ENCODE measurements around the gene C9orf78.

Gene C9orf78

DNA sequence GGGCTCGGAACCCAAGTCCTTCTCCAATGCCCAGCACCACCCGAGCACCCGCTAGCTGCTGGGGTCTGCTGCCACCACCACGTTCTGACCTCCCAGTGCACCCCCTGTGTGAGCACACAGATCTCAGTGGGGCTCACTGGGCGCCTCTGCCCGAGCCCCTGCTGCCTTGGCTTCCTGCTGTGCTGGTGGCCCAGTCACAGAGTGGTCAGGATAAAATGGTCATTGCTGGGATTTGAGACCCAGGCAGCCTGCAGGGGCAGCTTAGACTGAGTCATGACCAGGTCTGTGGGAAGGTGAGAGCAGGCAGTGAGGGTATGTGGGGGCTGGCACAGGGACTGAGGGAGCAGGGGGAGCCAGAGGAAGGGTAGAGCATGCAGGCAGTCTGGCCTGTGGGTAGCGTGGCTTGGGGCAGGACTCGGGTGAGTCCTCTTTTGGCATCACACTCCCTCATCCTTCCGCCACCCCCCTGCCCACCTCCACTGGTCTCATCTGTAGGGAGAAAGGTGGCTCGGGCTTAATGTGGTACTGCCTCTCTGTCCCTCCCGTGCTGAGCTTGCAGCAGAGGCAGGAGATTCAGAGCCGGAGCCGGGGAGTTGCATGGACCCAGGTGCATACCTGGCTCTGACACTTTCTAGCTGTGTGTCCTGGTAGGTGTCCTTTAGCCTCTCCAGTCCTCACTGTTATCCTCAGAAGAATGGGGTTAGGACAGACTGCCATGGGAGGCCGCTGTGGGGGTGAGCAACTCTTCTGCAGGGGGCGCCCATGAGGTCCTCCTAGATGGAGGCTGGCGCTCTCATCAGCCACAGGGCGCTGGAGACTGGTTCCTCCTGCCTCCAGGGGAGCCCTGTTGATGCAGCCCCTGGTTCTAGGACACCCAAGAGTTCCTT, 32.3 kb upstream of the C9orf78 start:
- no peak for DNase-seq

DNA sequence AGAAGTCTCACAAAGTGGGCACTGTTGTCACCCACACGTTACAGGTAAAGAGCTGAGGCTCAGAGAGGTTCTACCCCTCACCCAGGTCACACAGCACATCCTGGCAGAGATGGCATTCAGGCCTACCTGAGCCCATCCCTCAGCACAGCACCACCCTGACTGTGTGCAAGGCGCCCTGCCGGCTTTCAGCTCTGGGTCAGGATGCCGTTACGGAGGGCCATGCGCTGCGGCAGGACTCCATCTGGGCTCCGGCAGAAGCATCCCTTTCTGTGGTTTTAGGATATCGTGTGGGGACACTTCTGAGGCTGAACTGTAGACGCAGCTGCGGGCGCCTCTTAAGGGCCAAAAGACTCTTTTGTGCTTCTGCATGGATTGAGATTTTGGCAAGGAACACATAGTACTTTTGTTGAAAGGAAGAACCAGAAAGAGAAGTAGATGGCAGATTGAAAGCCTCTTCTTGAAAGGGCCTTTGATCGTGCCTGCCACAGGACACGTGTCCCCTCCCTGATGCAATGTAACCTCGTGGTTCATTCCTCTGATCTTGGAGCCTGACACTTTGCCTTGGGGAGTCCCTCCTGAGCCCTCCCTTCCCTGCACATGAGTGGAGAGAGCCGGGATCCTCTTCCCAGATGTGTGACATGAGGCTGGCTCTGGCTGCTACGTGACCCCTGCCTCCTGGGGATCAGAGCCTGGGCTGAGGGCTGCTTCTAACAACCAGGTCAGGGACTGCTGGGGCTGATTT, 31.5 kb upstream of the C9orf78 start:
- no peak for DNase-seq

DNA sequence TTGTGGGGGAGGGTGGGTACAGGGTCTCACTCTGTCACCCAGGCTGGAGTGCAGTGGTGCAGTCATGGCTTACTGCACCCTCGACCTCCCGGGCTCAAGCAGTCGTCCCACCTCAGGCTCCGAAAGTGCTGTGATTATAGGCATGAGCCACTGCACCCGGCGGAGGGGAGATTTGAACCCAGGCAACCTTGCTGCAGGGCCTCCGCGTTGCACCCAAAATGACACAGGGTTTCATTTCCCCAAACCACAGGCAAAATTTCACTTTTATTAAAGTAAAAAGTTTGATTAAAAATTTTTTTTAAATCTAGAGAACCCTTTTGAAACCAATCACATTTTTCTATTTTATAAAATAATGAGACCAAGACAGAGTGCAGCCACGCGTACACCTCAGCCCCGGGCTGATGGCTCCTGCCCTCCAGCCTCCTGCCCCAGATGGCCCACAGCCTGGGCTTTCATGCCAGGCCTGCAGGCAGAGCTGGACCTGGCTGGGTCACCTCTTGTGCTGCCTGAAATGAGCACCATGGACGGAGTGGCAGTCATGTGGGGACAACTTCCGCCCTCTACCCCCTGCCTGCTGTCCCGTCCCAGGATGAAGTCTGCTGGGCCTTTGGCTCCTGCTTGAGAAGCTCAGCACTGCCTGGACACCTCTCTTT, 30.7 kb upstream of the C9orf78 start:
- no peak for DNase-seq

DNA sequence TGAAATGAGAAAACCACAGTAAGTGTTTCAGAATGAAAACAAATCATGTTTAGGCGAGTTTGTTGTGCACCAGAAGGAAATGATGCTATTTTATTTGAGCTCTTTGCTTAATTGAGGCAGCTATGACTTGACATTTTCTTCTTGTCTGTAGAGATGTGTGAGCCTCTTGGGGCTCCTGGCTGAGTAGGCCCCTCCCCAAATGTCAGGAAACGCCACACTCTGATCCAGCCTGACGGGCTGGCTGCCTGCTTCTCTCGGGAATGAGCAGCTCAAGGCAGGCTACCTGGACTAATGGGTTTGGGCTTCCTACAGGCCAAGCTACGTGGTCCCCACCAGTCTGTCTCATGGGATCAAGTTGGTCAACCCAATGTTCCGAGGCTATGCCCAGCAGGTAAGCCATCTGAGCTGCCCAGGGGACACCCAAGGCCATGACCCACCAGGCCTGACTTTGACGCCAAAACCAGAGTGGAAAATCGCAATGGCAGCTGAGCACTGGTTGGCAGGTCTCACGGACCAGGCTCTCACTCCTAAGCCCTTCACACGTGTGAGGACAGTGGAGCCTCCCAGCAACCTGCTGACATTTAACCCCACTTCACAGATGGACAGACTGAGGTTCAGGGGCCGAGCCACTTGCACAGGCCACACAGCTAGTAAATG, 30.0 kb upstream of the C9orf78 start:
- peak in 1 of 2 donors; percentile 63 for DNase-seq

DNA sequence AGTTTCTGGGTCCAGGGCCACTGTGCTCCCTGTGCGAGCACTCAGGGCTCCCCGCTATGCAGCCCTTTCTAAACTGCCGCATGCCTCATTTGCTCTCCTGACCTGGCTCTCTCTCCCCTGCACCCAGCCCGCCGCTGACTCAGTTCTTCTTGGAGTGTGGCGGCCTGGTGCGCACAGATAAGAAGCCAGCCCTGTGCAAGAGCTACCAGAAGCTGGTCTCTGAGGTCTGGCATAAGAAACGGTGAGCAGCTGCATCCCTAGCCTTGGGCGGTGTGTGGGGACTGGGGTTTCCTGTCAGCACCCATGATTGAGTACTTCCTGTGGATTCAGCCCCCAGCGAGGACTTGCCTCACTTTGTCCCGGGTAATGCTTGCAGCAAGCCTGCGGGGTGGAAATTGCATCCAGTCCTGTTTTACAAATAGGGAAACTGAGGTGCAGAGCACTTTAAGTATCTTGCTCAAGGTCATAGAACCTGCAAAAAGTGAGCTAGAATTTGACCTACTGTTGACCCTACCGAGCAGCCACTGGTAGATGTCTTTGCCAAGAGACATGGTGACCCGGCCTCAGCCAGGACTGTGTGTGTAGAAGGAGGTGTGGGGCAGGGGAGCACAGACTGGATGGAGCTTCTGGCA, 28.1 kb upstream of the C9orf78 start:
- peak in 1 of 2 donors; percentile 100 for DNase-seq

DNA sequence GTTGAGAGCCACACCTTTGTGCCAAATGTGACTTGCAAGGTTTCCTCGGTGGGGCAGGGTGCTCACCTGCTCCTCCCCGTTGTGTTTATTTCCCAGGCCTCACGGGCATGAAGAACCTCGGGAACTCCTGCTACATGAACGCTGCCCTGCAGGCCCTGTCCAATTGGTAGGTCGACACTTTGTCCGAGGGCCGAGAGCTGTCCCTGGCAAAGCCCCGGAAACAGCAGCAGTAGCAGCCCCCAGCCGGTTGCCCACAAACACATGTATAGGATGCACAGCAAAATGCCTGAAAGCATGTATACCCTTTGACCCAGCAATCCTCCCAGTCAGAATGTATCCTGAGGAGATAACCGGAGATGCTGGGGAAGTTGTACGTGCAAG, 26.4 kb upstream of the C9orf78 start:
- DNase-seq = no peak

DNA sequence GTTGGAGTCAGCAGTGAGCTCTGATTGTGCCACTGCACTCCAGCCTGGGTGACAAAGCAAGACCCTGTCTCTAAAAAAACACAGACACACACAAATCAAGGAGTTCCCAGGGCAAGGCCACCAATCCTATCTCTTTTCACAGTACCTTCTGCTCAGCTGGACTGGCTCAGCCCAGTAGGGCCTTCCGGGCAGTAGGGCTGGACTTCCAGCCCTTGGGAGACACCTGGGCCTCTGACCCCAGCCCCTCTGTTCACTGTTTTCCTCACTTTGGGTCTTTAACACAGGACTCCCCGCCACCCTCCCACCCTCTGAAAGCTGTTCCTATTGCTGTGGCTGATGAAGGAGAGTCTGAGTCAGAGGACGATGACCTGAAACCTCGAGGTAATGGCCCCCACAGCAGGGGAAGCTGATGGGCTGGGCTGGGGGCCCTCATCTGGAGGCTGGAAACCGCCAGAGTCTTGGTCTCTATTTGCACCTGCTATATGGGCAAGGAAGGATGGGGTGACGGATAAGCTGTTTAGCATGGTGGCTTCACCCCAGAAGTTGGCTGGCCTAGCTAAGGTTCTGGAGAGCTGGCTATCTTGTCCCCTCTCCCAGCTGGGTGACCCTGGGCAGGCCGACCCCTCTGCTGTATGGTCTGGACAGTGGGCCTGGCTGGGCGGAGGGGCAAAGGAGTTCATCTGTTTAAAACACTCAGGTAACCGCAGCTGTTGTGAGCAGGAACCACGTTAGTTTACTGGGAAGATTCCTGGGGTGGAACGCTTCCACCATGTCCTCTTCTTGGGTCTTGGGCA, 25.8 kb upstream of the C9orf78 start:
- DNase-seq = peak in 1 of 2 donors; percentile 11

DNA sequence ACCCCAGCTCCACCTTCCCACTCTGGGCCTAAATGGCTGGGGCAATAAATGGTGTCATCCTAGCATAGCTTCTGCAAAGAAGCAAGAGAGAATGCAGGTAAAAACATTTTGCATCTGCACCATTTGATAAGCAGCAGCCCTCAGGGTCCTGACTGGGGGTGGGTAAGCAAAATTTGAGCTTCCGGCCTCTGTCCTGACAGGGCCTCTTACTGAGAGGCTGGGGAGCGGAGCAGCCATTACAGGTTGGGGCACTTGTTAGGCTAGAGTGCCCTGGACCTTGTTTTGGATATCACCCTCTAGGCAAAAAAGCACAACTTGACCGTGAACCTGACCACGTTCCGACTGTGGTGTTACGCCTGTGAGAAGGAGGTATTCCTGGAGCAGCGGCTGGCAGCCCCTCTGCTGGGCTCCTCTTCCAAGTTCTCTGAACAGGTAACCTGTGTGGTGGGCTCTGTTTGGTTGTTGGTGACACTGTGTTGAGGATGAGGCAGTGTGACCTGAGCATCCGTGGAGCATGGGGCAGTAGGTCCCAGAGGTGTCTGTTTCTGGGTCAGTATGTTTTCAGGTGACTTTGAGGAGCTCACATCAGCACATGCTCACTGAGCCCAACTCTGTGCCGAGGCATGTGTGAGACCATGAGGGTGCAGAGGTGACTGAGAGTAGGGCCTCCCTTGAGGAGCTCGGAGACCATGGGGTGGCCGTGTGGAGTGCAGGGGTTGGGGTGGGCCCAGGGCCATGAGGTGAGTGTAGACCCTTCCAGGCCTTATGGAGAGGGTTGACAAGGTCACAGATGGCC, 23.3 kb upstream of the C9orf78 start:
- no peak for DNase-seq

DNA sequence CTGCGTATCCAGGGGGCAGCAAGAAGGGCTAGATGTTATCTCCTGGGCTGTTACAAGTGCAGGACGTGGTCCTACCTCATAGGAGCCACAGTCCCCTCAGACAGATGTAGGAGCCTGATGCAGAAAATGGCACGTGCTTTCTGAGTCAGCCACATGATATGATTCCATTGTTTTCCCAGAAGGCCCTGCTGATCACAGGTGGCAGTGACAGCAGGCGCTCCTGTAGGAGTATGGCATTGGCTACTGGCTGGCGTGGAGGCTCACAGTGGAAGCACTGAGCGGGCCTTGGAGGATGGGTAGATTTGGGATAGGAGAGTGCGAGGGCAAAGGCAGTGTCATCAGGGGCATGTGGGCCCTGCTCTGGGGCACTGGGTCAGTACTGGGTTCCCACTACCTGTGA, 22.1 kb upstream of the C9orf78 start:
- DNase-seq = no peak

DNA sequence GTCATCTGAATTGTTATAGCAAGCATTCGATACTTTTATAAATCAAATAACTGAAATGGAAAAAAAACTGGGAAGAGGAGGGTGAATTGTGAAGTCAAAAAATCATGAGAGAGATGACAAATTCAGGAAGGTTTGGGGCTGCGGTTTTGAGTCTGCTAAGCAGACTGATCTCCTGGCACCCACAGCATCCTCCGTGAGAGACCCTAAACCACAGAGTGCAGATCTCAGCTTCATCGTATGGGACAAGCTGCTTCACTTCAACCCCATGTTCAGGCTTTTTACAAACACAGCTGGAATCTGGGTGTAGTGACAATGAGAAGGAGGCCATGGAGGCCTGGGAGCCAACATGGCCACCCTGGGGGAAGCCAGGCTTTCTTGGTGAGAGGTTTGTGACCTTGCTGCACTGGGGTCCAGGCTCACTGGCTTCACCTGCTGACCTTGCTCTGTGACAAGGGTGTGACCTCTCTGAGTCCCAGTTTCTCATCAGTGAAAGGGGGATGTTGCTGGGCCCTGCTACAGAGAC, 19.6 kb upstream of the C9orf78 start:
- no peak for DNase-seq

DNA sequence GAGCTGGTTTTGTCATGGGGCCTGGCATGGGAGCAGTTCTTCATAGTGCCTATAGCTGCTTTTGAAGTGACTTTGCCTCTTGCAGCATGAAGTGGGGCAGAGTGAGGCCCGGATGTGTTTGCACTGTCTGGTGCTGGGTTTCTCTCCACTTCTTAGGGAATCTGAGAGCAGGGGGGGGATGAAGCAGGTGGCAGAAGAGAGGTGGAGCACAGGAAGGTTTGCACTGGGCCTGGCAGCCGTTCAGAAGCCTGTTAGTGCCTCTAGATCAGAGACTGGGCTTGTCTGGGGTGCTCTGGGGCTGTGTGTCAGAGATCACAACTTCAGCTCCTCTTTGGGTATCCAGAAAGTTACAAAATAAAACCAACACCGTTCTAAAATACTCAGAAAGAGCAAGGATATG, 18.5 kb upstream of the C9orf78 start:
- DNase-seq = no peak

DNA sequence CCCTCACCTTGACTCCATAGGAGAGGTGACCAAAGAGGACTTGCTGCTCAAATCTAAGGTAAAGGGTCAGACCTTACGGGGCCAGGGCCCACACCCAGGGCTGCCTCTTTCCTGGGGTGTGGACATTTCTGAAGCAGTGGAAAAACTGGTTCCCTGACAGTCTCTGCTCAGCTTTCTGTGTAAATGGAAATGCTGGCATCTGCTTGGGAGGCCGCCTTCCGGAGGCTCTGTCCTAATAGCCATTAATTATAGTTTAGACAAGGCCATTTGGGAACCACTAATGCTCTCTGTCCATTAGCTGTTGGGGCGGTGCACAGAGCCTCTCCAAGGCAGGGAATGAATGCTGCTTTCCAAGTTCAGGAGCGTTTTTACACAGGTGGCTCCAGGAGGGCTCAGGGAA, 17.5 kb upstream of the C9orf78 start:
- no peak for DNase-seq

DNA sequence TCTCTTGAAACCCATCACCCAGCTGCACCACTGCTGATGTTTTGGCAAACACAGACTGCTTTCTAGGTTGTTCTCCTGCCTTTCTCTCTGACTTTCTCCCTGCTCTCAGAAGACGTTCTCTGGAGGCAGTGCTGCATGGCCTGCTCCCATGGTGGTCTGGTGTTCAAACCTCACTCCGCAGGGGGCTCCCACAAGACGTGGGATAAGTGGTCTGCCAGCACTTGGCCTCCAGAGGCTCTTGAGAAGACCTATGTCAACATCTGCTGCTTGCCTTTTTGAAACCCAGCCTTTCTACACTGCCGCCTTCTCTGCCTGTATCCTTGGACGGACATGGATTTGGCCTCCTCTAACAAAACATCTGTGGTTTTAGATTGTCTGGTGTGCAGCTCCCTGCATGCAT, 16.7 kb upstream of the C9orf78 start:
- no peak for DNase-seq

DNA sequence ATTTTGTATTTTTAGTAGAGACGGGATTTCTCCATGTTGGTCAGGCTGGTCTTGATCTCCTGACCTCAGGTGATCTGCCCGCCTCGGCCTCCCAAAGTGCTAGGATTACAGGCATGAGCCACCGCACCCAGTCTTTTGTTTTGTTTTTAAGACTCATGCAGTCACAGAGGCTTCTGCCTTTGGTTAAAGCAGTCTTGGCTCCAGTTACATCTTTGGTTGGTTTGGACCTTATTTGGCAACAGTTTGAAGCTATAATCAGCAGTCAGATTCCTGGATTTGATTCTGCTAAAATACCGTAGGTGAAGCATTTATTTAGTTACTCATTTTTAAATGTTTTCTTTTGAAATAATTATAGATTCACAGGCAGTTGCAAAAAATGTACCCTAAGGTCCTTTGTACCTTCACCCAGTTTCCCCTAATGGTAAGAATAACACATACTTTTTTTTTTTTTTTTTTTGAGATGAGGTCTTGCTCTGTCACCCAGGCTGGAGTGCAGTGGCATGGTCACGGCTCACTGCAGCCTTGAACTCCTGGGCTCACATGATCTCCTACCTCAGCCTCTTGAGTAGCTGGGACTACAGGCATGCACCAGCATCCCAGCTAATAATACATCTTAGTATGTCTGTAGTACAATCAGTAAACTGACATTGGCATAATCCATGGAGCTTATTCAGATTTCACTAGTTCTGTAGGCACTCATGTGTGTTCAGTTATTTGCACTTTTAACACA, 15.9 kb upstream of the C9orf78 start:
- no peak for DNase-seq

DNA sequence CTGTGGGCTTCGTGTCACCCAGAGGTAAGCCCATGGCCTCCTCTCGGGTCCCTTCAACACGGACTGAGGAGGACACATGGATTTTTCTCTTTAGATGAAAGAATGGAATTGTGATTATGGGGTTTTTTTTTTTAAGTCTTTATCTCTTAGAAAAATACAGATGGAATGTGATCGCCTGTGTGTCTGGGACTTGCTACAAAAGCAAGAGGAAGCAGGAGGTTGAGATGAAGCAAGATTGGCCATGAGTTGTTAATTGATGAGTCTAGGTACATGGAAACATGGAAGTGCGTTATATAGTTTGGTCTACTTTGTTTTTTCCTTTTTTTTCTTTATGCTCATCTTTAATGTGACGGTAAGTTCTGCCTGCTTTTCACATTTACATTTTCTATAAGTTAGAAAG, 14.8 kb upstream of the C9orf78 start:
- no peak for DNase-seq

DNA sequence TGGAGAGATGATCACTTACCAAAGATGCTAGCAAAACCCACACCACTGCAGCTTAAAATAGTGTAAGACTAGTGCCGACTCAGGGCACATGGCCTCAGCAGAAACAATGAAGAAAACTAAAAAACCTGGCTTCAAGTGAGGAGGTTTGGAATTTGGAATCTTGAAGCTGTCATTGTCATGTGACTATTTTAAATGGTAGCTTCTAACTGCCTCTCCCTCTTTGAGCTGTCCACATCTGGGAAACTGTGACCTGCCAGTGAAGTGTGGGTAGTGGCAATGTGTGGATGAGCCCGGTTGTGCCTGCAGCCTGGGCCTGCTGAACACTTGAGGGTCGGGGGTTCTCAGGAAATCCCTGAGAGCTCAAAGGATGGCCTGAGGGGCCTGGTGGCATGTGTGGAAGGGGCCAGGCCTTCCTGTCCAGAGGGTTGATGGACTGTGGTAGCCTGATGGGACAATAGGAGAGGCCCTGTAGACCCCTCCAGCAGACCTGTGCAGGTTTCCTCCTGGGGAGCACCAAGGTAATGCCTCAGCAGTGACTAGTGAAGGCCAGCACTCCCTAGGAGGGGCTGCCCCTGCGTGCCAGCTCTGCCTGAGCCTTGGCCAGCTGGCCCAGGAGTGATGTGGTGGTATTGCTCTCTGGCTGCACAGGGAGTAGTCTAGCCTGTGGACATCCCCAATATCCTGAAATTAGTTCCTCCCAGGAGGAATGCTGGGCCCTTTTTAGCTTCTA, 13.8 kb upstream of the C9orf78 start:
- DNase-seq = no peak

DNA sequence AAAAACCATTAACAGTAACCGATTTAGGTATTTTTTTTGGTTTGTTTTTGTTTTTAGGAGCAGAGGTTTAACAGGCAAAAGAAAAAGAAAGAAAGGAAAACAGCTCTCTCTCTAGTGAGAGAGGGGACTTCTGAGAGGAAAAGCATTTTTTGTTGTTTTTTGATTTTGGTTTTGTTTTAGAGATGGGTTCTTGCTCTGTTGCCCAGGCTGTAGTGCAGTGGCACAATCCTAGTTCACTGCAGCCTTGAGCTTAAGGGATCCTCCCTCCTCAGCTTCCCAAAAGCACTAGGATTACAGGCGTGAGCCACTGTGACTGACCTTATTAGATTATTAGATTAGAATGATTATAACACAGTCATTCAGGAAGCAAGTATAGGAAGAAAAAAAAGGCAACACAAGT, 10.3 kb upstream of the C9orf78 start:
- DNase-seq = no peak

DNA sequence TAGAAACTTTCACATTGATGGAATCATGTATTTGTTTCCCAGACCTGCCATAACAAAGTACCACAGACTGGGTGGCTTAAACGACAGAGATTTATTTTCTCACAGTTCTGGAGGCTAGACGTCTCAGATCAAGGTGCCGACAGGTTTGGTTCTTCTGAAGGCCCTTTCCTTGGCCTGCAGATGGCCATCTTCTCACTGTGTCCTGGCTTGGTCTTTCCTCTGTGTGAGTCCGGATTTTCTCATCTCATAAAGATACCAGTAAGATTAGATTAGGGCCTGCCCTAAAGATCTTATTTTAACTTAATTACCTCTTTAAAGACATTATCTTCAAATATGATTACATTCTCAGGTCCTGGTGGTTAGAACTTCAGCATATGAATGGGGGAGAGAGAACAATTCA, 6.0 kb upstream of the C9orf78 start:
- no peak for DNase-seq

DNA sequence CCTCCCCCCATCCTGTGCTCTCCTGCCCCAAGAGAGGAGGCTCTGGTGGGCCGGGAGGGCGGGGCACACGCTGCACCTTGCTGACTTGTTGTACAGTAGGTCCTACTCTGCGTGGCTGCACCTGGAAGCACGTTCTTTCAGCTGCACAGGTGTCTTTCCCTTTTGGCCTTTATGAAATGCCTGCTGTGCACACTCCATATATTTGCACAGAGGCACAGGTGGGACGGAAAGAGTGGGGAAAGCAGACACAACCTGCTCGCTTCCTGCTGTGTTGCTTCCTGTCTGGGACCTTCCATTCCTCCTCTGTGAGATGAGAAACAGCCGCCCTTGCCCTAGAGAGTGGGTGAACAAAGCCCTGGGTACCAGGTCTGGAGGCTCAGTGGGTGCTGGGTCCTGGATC, 5.0 kb upstream of the C9orf78 start:
- DNase-seq = no peak
